Spleen (tissue), 7 donors: ENCODE data around the gene ALDH1A2.

ENCODE experiments used
- POLR2A ChIP-seq, 3 donors: fragments of 450-650 bp; IDR thresholded peaks; one replicate each; pipeline ENCODE4 v1.5.1; 2017; ENCODE audit warnings: antibody characterized with exemption in 3 of 3, mild to moderate bottlenecking in 1 of 3
- POLR2AphosphoS5 ChIP-seq, 3 donors: sonication (generic); formaldehyde crosslinking; IDR thresholded peaks; one replicate each; pipeline ENCODE4 v1.5.1; 2017; ENCODE audit warnings: antibody characterized with exemption in 3 of 3
- TF ChIP-seq, protein P1 (sequence below), 11 experiments: fragments of 200-600 bp in 7 of 11; fragments of 450-650 bp in 4 of 11; sonication (generic) in 4 of 11; IDR thresholded peaks in 8 of 11; conservative IDR thresholded peaks in 3 of 11; 1 replicate in 7 of 11; 2 replicates in 4 of 11; pipeline versions ENCODE4 v1.4.0 to v1.8.0; 2016 to 2021; ENCODE audit warnings: antibody characterized with exemption in 11 of 11, inconsistent platforms in 4 of 11, mild to moderate bottlenecking in 1 of 11
- donor health status: DM: no; HTN: no; CAD: no; lungs with moderate emphysema.
- donor health status: DM: no; HTN: no; CAD: no.
- donor health status: DM: no; HTN: no; CAD: no.

DNA sequence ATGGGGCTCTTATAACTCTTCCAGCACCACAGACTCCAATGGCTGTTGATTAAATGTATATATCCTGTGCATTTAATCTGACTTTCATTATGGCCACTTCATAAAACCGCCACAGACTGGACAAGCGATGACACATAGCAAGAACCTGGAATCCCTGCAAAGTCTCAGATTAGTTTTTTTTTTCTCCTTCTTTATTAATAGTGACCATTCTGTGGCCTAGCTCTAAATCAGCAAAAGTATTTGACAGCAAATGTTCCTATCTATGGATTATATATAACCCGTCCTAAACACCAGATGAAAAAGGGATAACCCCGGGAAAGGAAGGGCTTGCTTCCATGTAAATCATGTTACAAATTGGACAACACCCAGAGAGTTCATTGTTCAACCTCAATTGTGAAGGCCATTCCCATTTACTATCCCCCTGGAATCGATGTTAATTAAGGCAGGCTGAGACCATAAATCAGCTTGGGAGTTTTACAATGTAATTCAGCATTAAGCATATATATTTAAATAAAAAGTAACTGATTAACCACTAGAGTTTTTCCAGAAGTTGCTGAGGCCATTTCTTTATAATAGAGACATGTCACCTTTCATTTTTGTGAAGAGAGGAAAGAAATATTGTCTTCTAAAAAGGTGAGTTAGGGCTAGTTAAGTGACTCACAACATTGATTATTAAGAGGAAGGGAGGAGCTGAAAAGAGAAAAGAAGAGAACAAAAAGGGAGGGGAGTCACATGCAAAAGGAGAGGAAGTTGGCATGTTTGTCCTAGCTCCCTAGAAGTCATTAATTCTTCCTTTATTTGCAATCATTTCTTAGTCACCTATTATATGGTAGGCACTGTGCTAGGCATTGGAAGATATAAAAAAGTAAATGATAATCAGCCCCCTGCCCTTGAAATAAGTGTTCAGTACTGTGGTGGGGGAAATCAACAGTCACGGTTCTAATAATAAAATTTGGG, 26.2 kb downstream of the ALDH1A2 start:
- TF ChIP-seq, protein P1, sequence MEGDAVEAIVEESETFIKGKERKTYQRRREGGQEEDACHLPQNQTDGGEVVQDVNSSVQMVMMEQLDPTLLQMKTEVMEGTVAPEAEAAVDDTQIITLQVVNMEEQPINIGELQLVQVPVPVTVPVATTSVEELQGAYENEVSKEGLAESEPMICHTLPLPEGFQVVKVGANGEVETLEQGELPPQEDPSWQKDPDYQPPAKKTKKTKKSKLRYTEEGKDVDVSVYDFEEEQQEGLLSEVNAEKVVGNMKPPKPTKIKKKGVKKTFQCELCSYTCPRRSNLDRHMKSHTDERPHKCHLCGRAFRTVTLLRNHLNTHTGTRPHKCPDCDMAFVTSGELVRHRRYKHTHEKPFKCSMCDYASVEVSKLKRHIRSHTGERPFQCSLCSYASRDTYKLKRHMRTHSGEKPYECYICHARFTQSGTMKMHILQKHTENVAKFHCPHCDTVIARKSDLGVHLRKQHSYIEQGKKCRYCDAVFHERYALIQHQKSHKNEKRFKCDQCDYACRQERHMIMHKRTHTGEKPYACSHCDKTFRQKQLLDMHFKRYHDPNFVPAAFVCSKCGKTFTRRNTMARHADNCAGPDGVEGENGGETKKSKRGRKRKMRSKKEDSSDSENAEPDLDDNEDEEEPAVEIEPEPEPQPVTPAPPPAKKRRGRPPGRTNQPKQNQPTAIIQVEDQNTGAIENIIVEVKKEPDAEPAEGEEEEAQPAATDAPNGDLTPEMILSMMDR (IDR thresholded peaks at IDR 0.05 in 8 of 11, conservative IDR thresholded peaks at IDR 0.05 in 3 of 11): no peak
- TF ChIP-seq POLR2AphosphoS5 (IDR thresholded peaks at IDR 0.05) (no peak), POLR2A (IDR thresholded peaks at IDR 0.05) (no peak)
